Cortex of kidney (tissue), 1 donor: ENCODE results near the gene PDE4B.
"Not testable (repeated sequence)": the region's sequence is repeated elsewhere in the genome, so short reads cannot be mapped to it uniquely, and the experiment has no call there.

Experiments
- DNase-seq: peaks from one replicate; lab custom pipeline; 2025; lab: John Stamatoyannopoulos, UW

The PDE4B gene

DNA sequence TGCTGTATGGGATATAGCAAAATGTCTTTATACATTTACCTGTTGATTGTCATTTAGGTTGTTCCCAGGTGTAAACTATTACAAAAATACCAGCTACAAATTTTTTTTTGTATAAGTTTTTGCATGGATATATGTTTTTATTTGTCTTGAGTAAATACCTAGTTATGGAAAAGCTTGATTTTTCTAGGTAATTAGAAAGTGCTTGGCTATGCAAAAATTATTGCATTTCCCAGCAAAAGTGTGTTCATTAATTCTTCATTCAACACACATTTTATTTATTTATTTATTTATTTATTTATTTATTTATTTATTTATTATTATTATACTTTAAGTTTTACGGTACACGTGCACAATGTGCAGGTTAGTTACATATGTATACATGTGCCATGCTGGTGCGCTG lies 22.1 kb downstream of the PDE4B start:
- no peak for DNase-seq

DNA sequence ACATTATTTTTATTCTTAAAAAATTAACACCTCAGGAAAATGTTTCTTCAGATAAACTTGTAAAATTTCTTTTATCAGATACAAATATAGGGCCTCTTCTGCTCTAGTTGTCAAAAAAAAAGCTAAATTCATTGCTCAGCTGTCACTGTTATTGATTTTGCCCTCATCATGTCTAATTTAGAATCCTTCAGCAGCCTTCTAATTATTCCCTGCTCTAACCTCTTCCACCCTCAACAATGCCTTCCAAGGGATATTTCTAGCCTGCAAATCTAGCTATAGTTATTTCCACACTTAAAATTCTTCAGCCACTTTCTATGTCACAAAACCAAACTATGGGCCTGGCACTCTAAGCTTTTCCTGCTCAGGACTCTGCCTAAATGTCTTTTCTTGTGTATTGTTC lies 25.2 kb downstream of the PDE4B start:
- DNase-seq, result no peak

- DNase-seq, result no peak
Observed at GRCh38 chr1:65818966-65819365, 26.3 kb downstream of the PDE4B start.

DNA sequence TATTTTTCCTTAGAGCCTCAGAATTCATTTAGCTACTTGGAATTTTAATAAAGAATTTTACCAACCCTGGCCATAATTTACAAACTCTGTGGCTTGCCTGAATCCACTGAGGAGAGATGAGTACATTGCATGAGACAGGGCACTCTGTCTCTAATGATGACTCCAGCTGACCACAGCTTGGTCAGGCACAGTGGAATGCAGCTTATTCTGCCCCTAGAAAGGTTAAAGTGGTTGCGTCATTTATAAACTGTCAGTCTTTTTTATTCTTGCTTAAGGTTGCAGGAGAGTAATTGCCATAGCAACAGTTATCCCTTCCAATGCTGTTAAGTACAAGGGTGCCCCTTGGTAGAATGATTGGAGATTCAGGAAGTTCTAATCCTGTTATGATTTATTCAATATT lies 28.3 kb downstream of the PDE4B start:
- no peak for DNase-seq

GRCh38 chr1:65821386-65821785 lies 28.7 kb downstream of the PDE4B start:
- DNase-seq, result no peak

GRCh38 chr1:65824103-65824502 lies 31.4 kb downstream of the PDE4B start:
- no peak for DNase-seq

DNA sequence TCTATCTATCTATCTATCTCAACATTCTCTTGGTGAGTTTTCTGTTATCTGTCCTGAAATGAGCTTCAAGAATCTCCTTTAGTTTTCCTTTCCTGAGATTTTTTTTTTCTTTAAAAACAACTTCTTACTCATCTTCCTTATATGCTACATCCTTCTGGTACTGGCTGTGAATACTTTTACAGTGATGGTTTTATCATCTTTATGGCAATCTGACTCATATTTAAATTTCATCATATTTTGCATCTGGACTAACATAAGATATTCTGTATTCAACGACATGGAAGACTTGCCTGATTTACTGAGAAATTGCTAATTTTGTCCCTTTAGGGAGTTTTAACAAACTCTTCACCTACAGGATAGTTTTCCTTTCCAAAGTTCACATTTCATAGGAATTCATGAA lies 33.0 kb downstream of the PDE4B start:
- DNase-seq, result no peak

DNA sequence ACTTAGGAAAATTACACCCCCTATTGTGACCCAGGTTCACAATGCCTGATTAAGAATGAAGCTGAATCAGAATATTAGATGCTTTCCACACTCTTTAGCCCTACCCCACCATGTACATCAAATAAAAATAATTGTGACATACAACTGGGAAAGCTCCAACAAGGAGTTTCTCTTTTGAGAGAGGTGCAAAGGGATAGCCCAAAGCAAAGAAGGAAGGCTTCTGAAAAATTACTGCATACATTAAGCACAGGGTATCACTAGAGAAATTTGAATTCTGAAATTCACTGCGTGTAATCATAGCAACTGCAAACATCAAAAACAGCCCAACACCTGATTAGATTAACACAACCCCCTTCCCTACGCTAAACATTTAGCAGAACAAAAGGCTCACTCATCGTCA lies 34.1 kb downstream of the PDE4B start:
- DNase-seq, result no peak

DNA sequence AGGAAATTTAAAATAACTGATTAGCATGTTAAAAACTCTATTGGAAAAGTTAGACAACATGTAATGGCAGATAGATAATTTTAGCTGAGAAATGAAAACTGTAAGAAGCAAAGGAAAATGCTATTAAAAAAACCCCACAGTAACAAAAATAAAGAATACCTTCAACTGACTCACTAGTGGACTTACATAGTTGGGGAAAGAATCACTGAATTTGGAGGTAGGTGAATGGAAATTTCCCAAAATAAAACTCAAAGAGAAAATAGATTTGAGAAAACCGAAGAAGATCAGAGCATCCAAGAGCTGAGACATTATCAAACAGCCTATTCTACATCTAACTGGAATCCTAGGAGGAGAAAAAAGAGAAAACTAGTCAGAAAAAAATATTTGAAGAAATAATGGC lies 34.7 kb downstream of the PDE4B start:
- DNase-seq, result no peak

GRCh38 chr1:65830306-65830705 lies 37.6 kb downstream of the PDE4B start:
- DNase-seq, result no peak

- no peak for DNase-seq
Observed at GRCh38 chr1:65832296-65832695, 39.6 kb downstream of the PDE4B start.

DNA sequence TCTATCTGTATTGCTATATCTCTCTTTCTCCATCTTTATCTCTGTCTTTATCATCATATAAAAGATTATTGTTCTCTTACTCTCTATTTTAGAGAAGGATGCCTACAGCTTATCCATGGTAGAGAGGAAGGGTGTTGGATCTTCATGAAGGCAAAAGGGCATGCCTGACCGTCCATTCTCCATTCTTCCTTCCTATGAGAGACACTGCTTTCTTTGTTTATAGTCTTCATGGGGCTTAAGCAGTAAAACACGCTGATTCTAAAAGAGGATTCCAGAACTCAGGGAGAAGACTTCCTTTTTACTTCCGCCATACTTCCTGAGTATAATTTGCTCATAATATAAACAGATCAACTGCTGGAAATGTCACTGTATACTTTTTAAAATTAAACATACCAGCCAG lies 44.0 kb downstream of the PDE4B start:
- DNase-seq, result no peak

DNA sequence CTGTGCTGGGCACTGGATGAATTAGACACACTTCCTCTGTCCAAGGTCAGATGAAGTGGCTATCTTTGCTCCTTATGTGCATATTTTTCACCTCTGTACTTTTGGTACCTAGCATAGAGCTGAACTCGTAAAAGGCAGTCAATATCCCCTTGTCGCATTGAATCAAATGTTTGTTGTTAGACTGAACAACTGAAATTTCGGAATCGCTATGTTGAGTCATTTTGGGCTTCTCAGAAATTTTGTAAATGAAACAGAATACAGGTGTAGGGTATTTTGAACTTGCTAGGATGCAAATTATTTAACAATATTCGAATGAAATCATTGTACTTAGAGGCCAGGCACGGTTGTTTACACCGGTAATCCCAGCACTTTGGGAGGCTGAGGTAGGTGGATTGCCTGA lies 48.0 kb downstream of the PDE4B start:
- DNase-seq, result no peak

DNA sequence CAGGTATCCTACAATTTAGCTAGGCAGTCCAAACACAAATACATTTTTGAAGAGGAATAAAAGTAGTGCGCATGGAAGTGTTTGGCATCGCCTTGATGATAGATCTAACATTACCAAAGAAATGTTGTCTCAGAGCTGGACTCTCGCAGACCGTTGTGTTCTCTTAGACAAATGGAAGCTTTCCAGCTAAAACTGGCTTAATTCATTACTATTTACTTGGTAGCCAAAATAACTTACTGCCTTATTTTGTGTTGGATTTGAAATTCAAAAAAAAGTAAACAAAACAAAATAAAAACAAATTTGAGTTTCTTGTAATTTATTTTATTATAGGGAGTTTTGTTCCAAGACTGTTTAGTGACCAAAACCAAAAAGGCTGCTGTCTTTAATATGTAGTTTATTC lies 51.6 kb downstream of the PDE4B start:
- DNase-seq, result no peak

DNA sequence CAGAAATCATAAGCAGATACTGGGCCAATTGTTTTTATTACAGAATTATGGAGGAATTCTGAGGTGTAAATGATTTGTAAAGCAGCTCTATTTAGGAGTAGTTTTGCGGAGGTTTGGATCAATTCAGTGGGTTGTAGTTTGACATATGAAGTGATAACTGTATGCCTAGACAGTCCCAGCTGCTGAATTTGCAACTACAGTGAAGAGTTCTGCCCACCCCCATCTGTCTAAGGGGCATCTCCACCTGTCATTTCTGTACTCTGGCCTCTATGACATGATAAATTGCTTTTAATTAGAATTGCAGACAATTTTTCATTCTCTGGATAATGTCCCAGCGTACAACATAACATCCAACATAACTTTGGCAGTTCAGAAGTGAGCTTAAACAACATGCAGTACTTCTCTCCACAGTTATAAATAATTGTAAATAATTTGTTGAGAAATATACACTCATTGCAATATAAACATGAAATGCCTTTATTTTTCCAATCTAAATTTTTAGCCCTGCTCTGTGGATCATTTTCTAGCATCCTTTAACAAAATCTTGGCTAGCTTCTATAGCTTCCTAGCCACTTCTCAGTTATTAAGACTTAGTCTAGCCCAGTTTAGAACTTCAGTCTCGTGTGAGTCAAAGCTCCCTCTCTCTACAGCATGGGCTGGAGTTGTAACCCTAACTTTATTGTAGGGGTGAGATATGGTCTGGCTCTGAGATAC lies 52.3 kb downstream of the PDE4B start:
- no peak for DNase-seq

DNA sequence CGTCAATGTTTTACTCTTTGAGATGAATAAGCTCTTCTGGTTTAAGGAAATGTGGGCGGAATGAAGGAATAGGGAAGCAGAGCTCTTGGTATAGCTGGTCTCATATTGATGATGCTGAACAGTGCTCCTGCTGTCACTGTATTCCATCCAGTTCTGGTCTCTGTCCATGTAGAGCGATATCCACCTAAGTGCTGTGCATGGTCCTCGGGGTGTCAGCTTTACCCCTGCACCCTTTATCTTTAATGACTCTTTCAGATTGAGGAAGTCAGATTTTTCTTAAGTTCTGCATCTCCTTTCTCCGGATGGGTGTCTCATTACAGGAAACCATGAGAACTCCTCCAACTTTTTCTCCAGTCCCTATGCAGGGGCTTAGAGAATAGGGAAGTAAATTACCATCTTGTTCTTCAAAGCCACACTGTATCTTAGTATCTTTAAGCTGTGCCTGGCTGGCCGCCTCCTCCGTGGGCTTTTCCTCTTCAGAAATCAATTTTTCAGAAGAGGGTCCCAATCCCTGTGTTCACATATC lies 52.9 kb downstream of the PDE4B start:
- DNase-seq, result no peak

DNA sequence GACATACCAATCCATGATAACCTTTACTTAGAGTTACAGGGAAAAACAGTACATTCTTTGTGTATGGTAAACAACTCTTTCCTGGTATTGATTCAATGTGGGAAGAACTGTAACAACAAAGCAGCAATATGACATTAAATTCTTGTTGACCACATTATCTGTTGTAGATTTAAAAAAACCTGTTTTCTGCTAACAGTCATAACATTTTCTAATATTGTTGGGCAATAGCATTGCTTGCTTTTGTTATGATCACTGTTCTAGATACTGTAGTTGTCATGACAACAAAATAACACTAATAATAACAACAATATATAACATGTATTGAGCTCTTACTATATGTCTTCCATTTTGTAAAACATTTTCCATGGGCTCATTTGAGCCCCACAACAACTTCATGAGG lies 54.2 kb downstream of the PDE4B start:
- no peak for DNase-seq

GRCh38 chr1:65850281-65850680 lies 57.6 kb downstream of the PDE4B start:
- no peak for DNase-seq

GRCh38 chr1:65856591-65856990 lies 63.9 kb downstream of the PDE4B start:
- DNase-seq, result not testable (repeated sequence)

- no peak for DNase-seq
Observed at GRCh38 chr1:65866439-65866838, 73.7 kb downstream of the PDE4B start.

GRCh38 chr1:65872301-65872700 lies 79.6 kb downstream of the PDE4B start:
- no peak for DNase-seq

GRCh38 chr1:65878342-65878741 lies 85.6 kb downstream of the PDE4B start:
- DNase-seq, result not testable (repeated sequence)

DNA sequence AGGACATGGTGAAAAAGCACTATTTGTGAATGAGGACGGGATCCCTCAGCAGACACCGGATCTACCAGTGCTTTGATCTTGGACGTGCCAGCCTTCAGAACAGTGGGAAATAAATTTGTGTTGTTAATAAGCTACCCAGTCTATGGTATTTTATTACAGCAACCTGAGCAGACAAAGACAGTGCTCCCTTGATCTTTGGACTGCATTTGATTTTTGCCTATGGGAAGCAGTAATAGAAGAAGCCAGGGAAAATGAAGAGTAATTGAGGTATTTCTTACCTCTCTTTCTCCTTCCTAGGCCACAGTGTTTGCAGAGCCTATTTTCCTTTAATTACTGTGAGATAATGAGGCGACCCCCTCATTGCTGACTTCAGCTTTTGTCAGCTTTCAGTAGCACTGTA lies 87.9 kb downstream of the PDE4B start:
- no peak for DNase-seq

DNA sequence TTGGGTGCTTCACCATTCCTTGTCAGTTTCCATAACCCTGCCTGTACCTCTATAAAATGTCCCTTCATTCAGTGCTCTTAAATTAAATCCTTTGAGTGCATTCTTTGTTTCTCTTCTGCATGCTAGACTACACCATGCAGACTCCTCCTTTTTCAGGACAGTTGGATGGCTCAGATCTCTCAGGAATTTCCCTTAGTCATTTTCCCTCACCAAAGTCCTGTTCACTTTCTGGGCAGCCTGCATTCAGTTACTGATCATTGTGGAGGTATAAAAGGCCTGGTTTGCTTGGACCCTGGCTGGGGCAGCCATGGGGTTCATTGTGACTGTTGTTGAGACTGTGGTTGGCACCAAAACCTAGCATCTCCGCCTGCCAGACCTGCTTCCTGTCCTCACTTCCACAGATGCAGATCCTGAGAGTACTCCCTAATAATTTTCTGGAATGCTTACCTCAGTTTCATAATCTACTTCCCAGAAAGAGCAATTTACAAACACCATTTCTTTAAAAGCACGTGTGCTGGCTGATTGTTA lies 88.4 kb downstream of the PDE4B start:
- DNase-seq, result no peak
